Calu3 (cell line): ENCODE measurements around the gene MTG2. TPM values are rescaled to one million over a fixed set of nuclear protein-coding genes. Genes with fewer than 3 reads are reported as not detected.

ENCODE experiments used
- BruUV-seq: library from RNA; stranded (reverse); fragments of 400-500 nt; replicated peaks from 2 replicates; lab custom pipeline; 2021; lab: Mats Ljungman, UMichigan
- CTCF ChIA-PET: fragments of 300-600 bp; sonication (Branson Sonifier 250); formaldehyde crosslinking; loops from one replicate; lab custom pipeline; 2022; ENCODE audit warnings: antibody characterized with exemption; lab: Charles Lee
- DNase-seq: peaks from one replicate; pipeline ENCODE4 v3.0.0; 2022
- H3K27ac Mint-ChIP-seq: one replicate; pipeline ENCODE4 v1.8.0; 2022; ENCODE audit warnings: mixed read lengths; ENCODE audit not compliant: unreplicated experiment
- H3K27me3 Mint-ChIP-seq: one replicate; pipeline ENCODE4 v1.8.0; 2022; ENCODE audit warnings: mixed read lengths; ENCODE audit not compliant: unreplicated experiment
- H3K36me3 Mint-ChIP-seq: one replicate; pipeline ENCODE4 v1.8.0; 2022; ENCODE audit warnings: mild to moderate bottlenecking, moderate library complexity, mixed read lengths; ENCODE audit not compliant: insufficient read depth, unreplicated experiment
- H3K4me1 Mint-ChIP-seq: one replicate; pipeline ENCODE4 v1.8.0; 2022; ENCODE audit warnings: mild to moderate bottlenecking, low read depth, mixed read lengths; ENCODE audit not compliant: unreplicated experiment
- H3K4me3 Mint-ChIP-seq: one replicate; pipeline ENCODE4 v1.8.0; 2022; ENCODE audit warnings: mild to moderate bottlenecking, low read depth, moderate library complexity, mixed read lengths; ENCODE audit not compliant: unreplicated experiment
- H3K9me3 Mint-ChIP-seq: one replicate; pipeline ENCODE4 v1.8.0; 2022; ENCODE audit warnings: low read depth, mixed read lengths; ENCODE audit not compliant: unreplicated experiment
- CTCF ChIP-seq: fragments of 200-600 bp; IDR thresholded peaks from one replicate; pipeline ENCODE4 v1.8.0; 2022; ENCODE audit warnings: antibody characterized with exemption; ENCODE audit not compliant: unreplicated experiment
- intact Hi-C: fragments of 100-400 bp; cut with micrococcal nuclease; formaldehyde crosslinking; loops from one replicate; pipeline ENCODE4 v1.10.0; 2022; ENCODE audit not compliant: unreplicated experiment
- total RNA-seq: library from RNA; stranded (reverse); gene quantifications from 2 replicates; pipeline ENCODE4 v1.2.3, GENCODE V29; 2022

MTG2 gene
- total RNA-seq, 1 experiment from 2014 or later, result 87.9 TPM

- Mint-ChIP-seq H3K9me3 (no peaks in the 10 kb centered on the region), H3K27me3 (no peaks in the 10 kb centered on the region), H3K27ac (no peak overlapping the region), H3K36me3 (peaks cover 97% of the 10 kb centered on the region), H3K4me3 (no peak overlapping the region), H3K4me1 (peaks cover 11% of the 10 kb centered on the region)
- intact Hi-C loops, result loop anchor here (5.0 kb wide), 1 partner anchor 72 kb away; no protein-coding TSS in a partner anchor
- DNase-seq, result no peak
- BruUV-seq, result TSS peak; percentile 16
- CTCF ChIA-PET, result no interaction called here
- no peak for TF ChIP-seq CTCF
These were observed 48.0 kb upstream of the MTG2 start for GRCh38 chr20:62134735-62135231.

GRCh38 chr20:62135573-62136266, 47.1 kb upstream of the MTG2 start:
- Mint-ChIP-seq H3K9me3 (no peaks in the 10 kb centered on the region), H3K27ac (no peak overlapping the region), H3K27me3 (no peaks in the 10 kb centered on the region), H3K4me1 (peaks cover 20% of the 10 kb centered on the region), H3K4me3 (no peak overlapping the region), H3K36me3 (peaks cover 97% of the 10 kb centered on the region)
- no peak for TF ChIP-seq CTCF
- CTCF ChIA-PET, result interaction anchor here (0.8 to 1.7 kb wide), 2 partner anchors 14 to 125 kb away, joined by 4 to 7 read pairs; partner anchors contain the start of gene LSM14B
- BruUV-seq, result no TSS peak
- DNase-seq, result no peak
- intact Hi-C loops, result loop anchor here (2.0 to 5.0 kb wide), 2 partner anchors 73 to 125 kb away; no protein-coding TSS in a partner anchor

GRCh38 chr20:62136283-62137091, 46.3 kb upstream of the MTG2 start:
- Mint-ChIP-seq H3K27ac (peak overlapping the region; percentile 37), H3K27me3 (no peaks in the 10 kb centered on the region), H3K9me3 (no peaks in the 10 kb centered on the region), H3K4me3 (no peak overlapping the region), H3K4me1 (peaks cover 27% of the 10 kb centered on the region), H3K36me3 (peaks cover 97% of the 10 kb centered on the region)
- intact Hi-C loops, result loop anchor here (2.0 to 5.0 kb wide), 2 partner anchors 74 to 126 kb away; no protein-coding TSS in a partner anchor
- BruUV-seq, result no TSS peak
- peak; percentile 83 for DNase-seq
- peak; percentile 82 for TF ChIP-seq CTCF
- CTCF ChIA-PET, result interaction anchor here (0.8 to 1.7 kb wide), 2 partner anchors 15 to 125 kb away, joined by 4 to 7 read pairs; partner anchors contain the start of gene LSM14B

GRCh38 chr20:62137092-62137384, 45.8 kb upstream of the MTG2 start:
- BruUV-seq, result no TSS peak
- peak overlapping the region; percentile 37 for H3K27ac Mint-ChIP-seq
- no peaks in the 10 kb centered on the region for H3K27me3 Mint-ChIP-seq
- CTCF ChIA-PET, result interaction anchor here (1.7 kb wide), 1 partner anchor 15 kb away, joined by 7 read pairs; the partner anchor contains the start of gene LSM14B
- H3K36me3 Mint-ChIP-seq, result peaks cover 97% of the 10 kb centered on the region
- peak; percentile 20 for TF ChIP-seq CTCF
- DNase-seq, result no peak
- intact Hi-C loops, result loop anchor here (2.0 to 5.0 kb wide), 2 partner anchors 75 to 126 kb away; no protein-coding TSS in a partner anchor
- H3K4me3 Mint-ChIP-seq, result no peak overlapping the region
- H3K4me1 Mint-ChIP-seq, result peaks cover 33% of the 10 kb centered on the region
- no peaks in the 10 kb centered on the region for H3K9me3 Mint-ChIP-seq
